Activated naive CD8-positive, alpha-beta T cell treated with anti-CD3 and anti-CD28 coated beads, Interleukin-2, amount 10 ng/mL, durations not matched to agents 7 days and 5 days (primary cell): Measurements from ENCODE around the gene PPP2R5C. TPM values are rescaled to one million over a fixed set of nuclear protein-coding genes. Genes with fewer than 3 reads are reported as not detected.
A peak's percentile ranks its signal among the peaks of the same experiment; 100 is the strongest.

ENCODE experiments used
- ATAC-seq: fragments of 150-1000 bp; cut with Tn5 transposase; one replicate; pipeline ENCODE4 v1.10.0; 2021; ENCODE audit warnings: low read depth, moderate library complexity
- POLR2A ChIA-PET: fragments of 350-600 bp; sonication (Branson Sonifier 250); formaldehyde crosslinking; loops from one replicate; lab custom pipeline; 2021; ENCODE audit warnings: antibody characterized with exemption; lab: Charles Lee
- DNase-seq: peaks from one replicate; pipeline ENCODE4 v3.0.0; 2021
- H3K27ac Mint-ChIP-seq: one replicate; pipeline ENCODE4 v1.8.0; 2022; ENCODE audit warnings: mild to moderate bottlenecking, mixed read lengths
- H3K27me3 Mint-ChIP-seq: one replicate; pipeline ENCODE4 v1.8.0; 2022; ENCODE audit warnings: mild to moderate bottlenecking, moderate library complexity, mixed read lengths
- H3K36me3 Mint-ChIP-seq: one replicate; pipeline ENCODE4 v1.8.0; 2021; ENCODE audit warnings: mild to moderate bottlenecking, mixed read lengths
- H3K4me1 Mint-ChIP-seq: one replicate; pipeline ENCODE4 v1.8.0; 2021; ENCODE audit warnings: mixed read lengths
- H3K4me3 Mint-ChIP-seq: one replicate; pipeline ENCODE4 v1.8.0; 2022; ENCODE audit warnings: mild to moderate bottlenecking, moderate library complexity, mixed read lengths
- H3K9me3 Mint-ChIP-seq: one replicate; pipeline ENCODE4 v1.8.0; 2021; ENCODE audit warnings: mixed read lengths
- total RNA-seq, 2 experiments: library from RNA; stranded (reverse); gene quantifications; one replicate each; pipeline ENCODE4 v1.2.3, GENCODE V29; 2021

PPP2R5C gene
- total RNA-seq, 2 experiments from 2014 or later = 369 to 382 TPM

- Mint-ChIP-seq H3K4me3 (peak overlapping the region; percentile 65), H3K27me3 (no peaks in the 10 kb centered on the region), H3K9me3 (no peaks in the 10 kb centered on the region), H3K4me1 (peaks cover 17% of the 10 kb centered on the region), H3K36me3 (no peaks in the 10 kb centered on the region), H3K27ac (peak overlapping the region; percentile 93)
- POLR2A ChIA-PET = interaction anchor here (0.9 to 2.1 kb wide), 6 partner anchors 9 to 588 kb away, joined by 3 to 22 read pairs (median 4); partner anchors contain the start of gene ZNF839
- DNase-seq (peak; percentile 62), ATAC-seq (peak; percentile 89)
These were observed 30.1 kb upstream of the PPP2R5C start for GRCh38 chr14:101731187-101732080.

- ATAC-seq = no peak
- no peaks in the 10 kb centered on the region for H3K36me3 Mint-ChIP-seq
- no peaks in the 10 kb centered on the region for H3K9me3 Mint-ChIP-seq
- H3K4me1 Mint-ChIP-seq = peaks cover 17% of the 10 kb centered on the region
- peak overlapping the region; percentile 93 for H3K27ac Mint-ChIP-seq
- no peak for DNase-seq
- peak overlapping the region; percentile 65 for H3K4me3 Mint-ChIP-seq
- H3K27me3 Mint-ChIP-seq = no peaks in the 10 kb centered on the region
- POLR2A ChIA-PET = interaction anchor here (1.2 to 2.1 kb wide), 5 partner anchors 10 to 587 kb away, joined by 3 to 22 read pairs (median 5); partner anchors contain the start of gene ZNF839
These were observed 29.4 kb upstream of the PPP2R5C start for GRCh38 chr14:101732118-101732517.

- POLR2A ChIA-PET = no interaction called here
- Mint-ChIP-seq H3K27ac (no peak overlapping the region), H3K4me1 (peaks cover 24% of the 10 kb centered on the region)
These were observed 28.3 kb upstream of the PPP2R5C start for GRCh38 chr14:101733211-101733610.

GRCh38 chr14:101734246-101734847 lies 27.2 kb upstream of the PPP2R5C start:
- Mint-ChIP-seq H3K36me3 (no peaks in the 10 kb centered on the region), H3K27me3 (no peaks in the 10 kb centered on the region), H3K9me3 (no peaks in the 10 kb centered on the region), H3K27ac (peak overlapping the region; percentile 24), H3K4me1 (peaks cover 26% of the 10 kb centered on the region), H3K4me3 (no peak overlapping the region)
- DNase-seq (no peak), ATAC-seq (no peak)
- POLR2A ChIA-PET = no interaction called here

More at GRCh38 chr14:101733211-101733610, 28.3 kb upstream of the PPP2R5C start:
- Mint-ChIP-seq H3K27me3 (no peaks in the 10 kb centered on the region), H3K9me3 (no peaks in the 10 kb centered on the region), H3K36me3 (no peaks in the 10 kb centered on the region), H3K4me3 (no peak overlapping the region)
- no peak for ATAC-seq
- DNase-seq = no peak

GRCh38 chr14:101735453-101735852 lies 26.1 kb upstream of the PPP2R5C start:
- Mint-ChIP-seq H3K4me1 (peaks cover 26% of the 10 kb centered on the region), H3K27me3 (no peaks in the 10 kb centered on the region), H3K27ac (no peak overlapping the region), H3K36me3 (peaks cover 2% of the 10 kb centered on the region), H3K4me3 (no peak overlapping the region), H3K9me3 (peaks cover 7% of the 10 kb centered on the region)
- DNase-seq (no peak), ATAC-seq (no peak)
- POLR2A ChIA-PET = interaction anchor here (0.6 to 1.1 kb wide), 2 partner anchors 30 to 74 kb away, joined by 3 to 4 read pairs; no protein-coding TSS in a partner anchor

- Mint-ChIP-seq H3K9me3 (peaks cover 7% of the 10 kb centered on the region), H3K27me3 (no peaks in the 10 kb centered on the region), H3K4me1 (peaks cover 24% of the 10 kb centered on the region), H3K36me3 (peaks cover 2% of the 10 kb centered on the region), H3K4me3 (no peak overlapping the region), H3K27ac (no peak overlapping the region)
- POLR2A ChIA-PET = interaction anchor here (0.6 to 1.1 kb wide), 3 partner anchors 14 to 74 kb away, joined by 3 to 5 read pairs (median 4); no protein-coding TSS in a partner anchor
- no peak for ATAC-seq
- DNase-seq = no peak
These were observed 25.4 kb upstream of the PPP2R5C start for GRCh38 chr14:101736071-101736470.

GRCh38 chr14:101736585-101736984 lies 24.9 kb upstream of the PPP2R5C start:
- POLR2A ChIA-PET = no interaction called here
- H3K4me1 Mint-ChIP-seq = peaks cover 19% of the 10 kb centered on the region
- H3K36me3 Mint-ChIP-seq = peaks cover 2% of the 10 kb centered on the region
- peaks cover 10% of the 10 kb centered on the region for H3K9me3 Mint-ChIP-seq
- H3K4me3 Mint-ChIP-seq = no peak overlapping the region
- H3K27me3 Mint-ChIP-seq = no peaks in the 10 kb centered on the region
- H3K27ac Mint-ChIP-seq = no peak overlapping the region
- no peak for DNase-seq
- no peak for ATAC-seq

- POLR2A ChIA-PET = no interaction called here
- peaks cover 2% of the 10 kb centered on the region for H3K36me3 Mint-ChIP-seq
- H3K27me3 Mint-ChIP-seq = peaks cover 4% of the 10 kb centered on the region
- no peak overlapping the region for H3K27ac Mint-ChIP-seq
- H3K4me3 Mint-ChIP-seq = no peak overlapping the region
- H3K9me3 Mint-ChIP-seq = peaks cover 16% of the 10 kb centered on the region
- peak; percentile 63 for ATAC-seq
- peaks cover 9% of the 10 kb centered on the region for H3K4me1 Mint-ChIP-seq
- DNase-seq = no peak
These were observed 23.8 kb upstream of the PPP2R5C start for GRCh38 chr14:101737414-101738339.

- ATAC-seq (no peak), DNase-seq (no peak)
- H3K27ac Mint-ChIP-seq = no peak overlapping the region
- peaks cover 16% of the 10 kb centered on the region for H3K9me3 Mint-ChIP-seq
- POLR2A ChIA-PET = no interaction called here
- peaks cover 9% of the 10 kb centered on the region for H3K4me1 Mint-ChIP-seq
- H3K36me3 Mint-ChIP-seq = peaks cover 2% of the 10 kb centered on the region
- H3K4me3 Mint-ChIP-seq = no peak overlapping the region
- peaks cover 4% of the 10 kb centered on the region for H3K27me3 Mint-ChIP-seq
These were observed 22.7 kb upstream of the PPP2R5C start for GRCh38 chr14:101738703-101739320.

- ATAC-seq = no peak
- Mint-ChIP-seq H3K9me3 (peaks cover 16% of the 10 kb centered on the region), H3K36me3 (peaks cover 2% of the 10 kb centered on the region), H3K27ac (no peak overlapping the region), H3K4me1 (peaks cover 9% of the 10 kb centered on the region), H3K4me3 (no peak overlapping the region), H3K27me3 (peaks cover 4% of the 10 kb centered on the region)
- POLR2A ChIA-PET = no interaction called here
- no peak for DNase-seq
These were observed 21.9 kb upstream of the PPP2R5C start for GRCh38 chr14:101739446-101740141.

GRCh38 chr14:101740981-101741380 lies 20.5 kb upstream of the PPP2R5C start:
- ATAC-seq = no peak
- no peak for DNase-seq
- POLR2A ChIA-PET = no interaction called here
- peaks cover 17% of the 10 kb centered on the region for H3K9me3 Mint-ChIP-seq
- no peak overlapping the region for H3K27ac Mint-ChIP-seq
- H3K27me3 Mint-ChIP-seq = peaks cover 9% of the 10 kb centered on the region
- no peak overlapping the region for H3K4me3 Mint-ChIP-seq
- peaks cover 2% of the 10 kb centered on the region for H3K36me3 Mint-ChIP-seq
- H3K4me1 Mint-ChIP-seq = peaks cover 9% of the 10 kb centered on the region

GRCh38 chr14:101743701-101744100 lies 17.8 kb upstream of the PPP2R5C start:
- Mint-ChIP-seq H3K27me3 (peaks cover 26% of the 10 kb centered on the region), H3K4me3 (no peak overlapping the region), H3K27ac (no peak overlapping the region), H3K36me3 (peaks cover 2% of the 10 kb centered on the region), H3K9me3 (peaks cover 26% of the 10 kb centered on the region), H3K4me1 (peaks cover under 1% of the 10 kb centered on the region)
- ATAC-seq (no peak), DNase-seq (no peak)
- POLR2A ChIA-PET = no interaction called here
